Endothelial cell of umbilical vein (primary cell): Measurements from ENCODE around the gene C11orf58. TPM values are rescaled to one million over a fixed set of nuclear protein-coding genes. Genes with fewer than 3 reads are reported as not detected.

Experiments used
- BruUV-seq: library from RNA; stranded (reverse); fragments of 400-500 nt; replicated peaks from 2 replicates; lab custom pipeline; 2021; lab: Mats Ljungman, UMichigan
- CTCF ChIA-PET: fragments of 300-600, 350-600 bp; sonication (Branson Sonifier 250); formaldehyde crosslinking; loops from one replicate; lab custom pipeline; 2021; ENCODE audit warnings: antibody characterized with exemption, inconsistent platforms; lab: Charles Lee
- POLR2A ChIA-PET: fragments of 300-600, 350-600 bp; sonication (Branson Sonifier 250); formaldehyde crosslinking; loops from one replicate; lab custom pipeline; 2021; ENCODE audit warnings: antibody characterized with exemption, inconsistent platforms; lab: Charles Lee
- DNase-seq: peaks from one replicate; pipeline ENCODE4 v3.0.0-alpha.2; 2011; ENCODE audit warnings: low read depth, low spot score
- FAIRE-seq: peaks from 2 replicates; lab custom pipeline; 2011; peaks lifted over from hg19 to GRCh38; lab: Jason Lieb, UNC
- H2AFZ ChIP-seq: 2 replicates; pipeline ENCODE4 v1.6.0; 2012; ENCODE audit warnings: low read depth, low read length, control low read depth, inconsistent platforms
- H3K27ac ChIP-seq: 2 replicates; pipeline ENCODE4 v1.5.1; 2011; ENCODE audit warnings: low read depth, mild to moderate bottlenecking, control low read depth, low read length, moderate library complexity; ENCODE audit not compliant: insufficient read depth
- H3K27me3 ChIP-seq, 2 experiments: 2 replicates each; pipeline versions ENCODE4 v1.6.0 to v1.6.1; 2011; ENCODE audit warnings: low read length in 2 of 2, mixed read lengths in 1 of 2; ENCODE audit not compliant: control insufficient read depth in 2 of 2, insufficient read depth in 2 of 2
- H3K36me3 ChIP-seq, 2 experiments: 2 replicates in 1 of 2; 3 replicates in 1 of 2; pipeline ENCODE4 v1.5.1; 2011; ENCODE audit warnings: low read length in 2 of 2, mild to moderate bottlenecking in 1 of 2, moderate library complexity in 1 of 2; ENCODE audit not compliant: control insufficient read depth in 2 of 2, insufficient read depth in 2 of 2; ENCODE audit errors: extremely low read depth in 1 of 2
- H3K4me1 ChIP-seq: 3 replicates; pipeline ENCODE4 v1.5.1; 2011; ENCODE audit warnings: mild to moderate bottlenecking, low read length; ENCODE audit not compliant: control insufficient read depth, insufficient read depth; ENCODE audit errors: extremely low read depth
- H3K4me2 ChIP-seq: 2 replicates; pipeline ENCODE4 v1.6.1; 2011; ENCODE audit warnings: low read length, control low read depth, mixed read lengths; ENCODE audit not compliant: insufficient read depth
- H3K4me3 ChIP-seq, 3 experiments: fragments of 200-600 bp in 1 of 3; sonication (generic), shearing (Covaris generic) in 1 of 3; replicated peaks in 1 of 3; 2 replicates each; pipeline ENCODE4 v1.5.1; 2011 to 2016; ENCODE audit warnings: control low read depth in 3 of 3, low read length in 3 of 3, mild to moderate bottlenecking in 2 of 3, inconsistent platforms in 1 of 3, low read depth in 1 of 3, moderate library complexity in 1 of 3; ENCODE audit not compliant: insufficient read depth in 1 of 3
- H3K79me2 ChIP-seq: 2 replicates; pipeline ENCODE4 v1.6.0; 2012; ENCODE audit warnings: low read length, inconsistent platforms; ENCODE audit not compliant: control insufficient read depth, insufficient read depth
- H3K9ac ChIP-seq: replicated peaks from 2 replicates; pipeline ENCODE3; 2011; ENCODE audit warnings: low read length, control low read depth; ENCODE audit not compliant: insufficient read depth; ENCODE audit errors: extremely low read depth
- H3K9me1 ChIP-seq: replicated peaks from 3 replicates; pipeline ENCODE4 v1.6.0; 2011; ENCODE audit warnings: mild to moderate bottlenecking, low read length; ENCODE audit not compliant: control insufficient read depth, insufficient read depth; ENCODE audit errors: extremely low read depth
- H3K9me3 ChIP-seq: replicated peaks from 2 replicates; pipeline ENCODE4 v1.5.1; 2012; ENCODE audit warnings: low read length, inconsistent platforms; ENCODE audit not compliant: control insufficient read depth, insufficient read depth
- H4K20me1 ChIP-seq: replicated peaks from 2 replicates; pipeline ENCODE3; 2011; ENCODE audit warnings: mild to moderate bottlenecking, low read length; ENCODE audit not compliant: control insufficient read depth, insufficient read depth; ENCODE audit errors: extremely low read depth
- CTCF ChIP-seq, 2 donors: IDR thresholded peaks; 1 replicate in 1 of 2; 2 replicates in 1 of 2; pipeline ENCODE4 v1.5.1; 2011; ENCODE audit warnings: low read length in 2 of 2, mild to moderate bottlenecking in 2 of 2, moderate library complexity in 2 of 2, control low read depth in 1 of 2, inconsistent platforms in 1 of 2, low read depth in 1 of 2; ENCODE audit not compliant: insufficient read depth in 1 of 2; ENCODE audit errors: extremely low read depth in 1 of 2
- EZH2 ChIP-seq: IDR thresholded peaks from 2 replicates; pipeline ENCODE4 v1.6.1; 2012; ENCODE audit warnings: borderline replicate concordance, low read depth, mild to moderate bottlenecking, moderate library complexity, low read length, inconsistent platforms; ENCODE audit not compliant: severe bottlenecking
- GATA2 ChIP-seq: IDR thresholded peaks from 2 replicates; pipeline ENCODE4 v1.7.0; 2011; ENCODE audit warnings: low read depth, mild to moderate bottlenecking, moderate library complexity, mixed read lengths, low read length; ENCODE audit not compliant: insufficient read length, insufficient read depth
- MAX ChIP-seq: IDR thresholded peaks from 2 replicates; pipeline ENCODE4 v1.6.1; 2011; ENCODE audit not compliant: insufficient read depth, insufficient read length
- MYC ChIP-seq: IDR thresholded peaks from one replicate; pipeline ENCODE4 v1.6.1; 2011; ENCODE audit warnings: mild to moderate bottlenecking, low read depth, low read length
- POLR2A ChIP-seq: IDR thresholded peaks from 2 replicates; pipeline ENCODE4 v1.6.1; 2012; ENCODE audit warnings: low read depth, mild to moderate bottlenecking, control low read depth, low read length
- POLR2AphosphoS5 ChIP-seq: IDR thresholded peaks from 2 replicates; pipeline ENCODE4 v1.6.1; 2012; ENCODE audit warnings: low read depth, mild to moderate bottlenecking, control low read depth, low read length, moderate library complexity; ENCODE audit not compliant: insufficient read depth
- dilution Hi-C: fragments of 300-500 bp; cut with MboI; formaldehyde crosslinking; loops from one replicate; pipeline ENCODE4 v1.15.0; 2019; ENCODE audit warnings: low sequenced_read_pairs; ENCODE audit not compliant: extremely low pct_ligation_motif_present
- intact Hi-C: fragments of 100-400 bp; cut with micrococcal nuclease; formaldehyde crosslinking; loops from one replicate; pipeline ENCODE4 v1.10.0; 2022
- polyA plus RNA-seq, 4 experiments: library from polyadenylated mRNA; depleted of rRNA in 3 of 4; stranded (reverse) in 3 of 4; unstranded in 1 of 4; fragments of >200 nt; gene quantifications; 2 replicates each; pipeline versions ENCODE4 v1.2.1 to v1.2.3, GENCODE V29; 2011 to 2012; ENCODE audit warnings: missing spikeins in 1 of 4
- total RNA-seq: library from RNA; stranded (reverse); gene quantifications from 2 replicates; pipeline ENCODE4 v1.2.3, GENCODE V29; 2021

The C11orf58 gene
- total and polyA plus RNA-seq, 2 donors (not counting 3 experiments of a cell fraction or from before 2014, with no cell fraction given), result 88.4 to 150 TPM

- no peaks in the 10 kb centered on the region for H3K79me2 ChIP-seq
- no peak for DNase-seq
- H4K20me1 ChIP-seq, result no peaks in the 10 kb centered on the region
- no peaks in the 10 kb centered on the region for H3K36me3 ChIP-seq
- no peak overlapping the region for H3K27ac ChIP-seq
- H3K4me2 ChIP-seq, result no peak overlapping the region
- BruUV-seq, result no TSS peak
- H3K27me3 ChIP-seq, result peaks cover 0 to 3% of the 10 kb centered on the region in 2 experiments
- H3K9ac ChIP-seq, result no peak overlapping the region
- POLR2A ChIA-PET, result no interaction called here
- H3K4me1 ChIP-seq, result no peaks in the 10 kb centered on the region
- intact Hi-C loops (no loop called here), dilution Hi-C loops (no loop called here)
- no peak overlapping the region for H3K4me3 ChIP-seq
- H3K9me3 ChIP-seq, result no peaks in the 10 kb centered on the region
- no peak for FAIRE-seq
- CTCF ChIA-PET, result no interaction called here
- H2AFZ ChIP-seq, result no peak overlapping the region
- TF ChIP-seq MYC (no peak), CTCF (IDR thresholded peaks at IDR 0.05; ENCODE audit: extremely low read depth in 1 of 2, insufficient read depth in 1 of 2, low read depth in 1 of 2, low read length in 2 of 2) (no peak), MAX (no peak), GATA2 (no peak), EZH2 (no peak), POLR2AphosphoS5 (no peak), POLR2A (no peak)
- no peaks in the 10 kb centered on the region for H3K9me1 ChIP-seq
Observed at GRCh38 chr11:16727806-16728205, 10.6 kb upstream of the C11orf58 start.
